ENCODE measurements around the gene TAB2. TPM values are rescaled to one million over a fixed set of nuclear protein-coding genes. Genes with fewer than 3 reads are reported as not detected.

TAB2 gene
- total and polyA plus RNA-seq, 9 of the 15 experiments (the other 6 are each of a cell fraction or from before 2014, with no cell fraction given): 9.1 to 38.3 (median 18.6) TPM

- 46% methylated on average over 1 of the region's 1 CpG for WGBS (ENCODE audit: insufficient coverage, low coverage, missing lambda C conversion rate)
- TF ChIP-seq ZBTB5 (IDR thresholded peaks at IDR 0.05) (no peak), ZBTB26 (CRISPR knock-in tag; IDR thresholded peaks at IDR 0.05) (no peak), ZFP30 (CRISPR knock-in tag; IDR thresholded peaks at IDR 0.05; ENCODE audit: borderline replicate concordance) (no peak), HMGXB4 (CRISPR knock-in tag; IDR thresholded peaks at IDR 0.05) (no peak), FOXJ3 (CRISPR knock-in tag; IDR thresholded peaks at IDR 0.05) (no peak), COPS2 (conservative IDR thresholded peaks at IDR 0.05) (no peak), KDM2B (CRISPR knock-in tag; IDR thresholded peaks at IDR 0.05) (no peak), ARID4B (CRISPR knock-in tag; IDR thresholded peaks at IDR 0.05) (no peak), SUPT5H (IDR thresholded peaks at IDR 0.05) (no peak), SIN3B (IDR thresholded peaks at IDR 0.05; ENCODE audit: low read depth) (no peak), ZNF12 (CRISPR knock-in tag; IDR thresholded peaks at IDR 0.05) (no peak), PHF8 (IDR thresholded peaks at IDR 0.05; ENCODE audit: borderline replicate concordance, low read length) (no peak), ILF3 (IDR thresholded peaks at IDR 0.05; ENCODE audit: borderline replicate concordance) (no peak)
Observed at GRCh38 chr6:149289966-149290365, 27.5 kb upstream of the TAB2 start.

More at GRCh38 chr6:149289966-149290365, 27.5 kb upstream of the TAB2 start:
- in situ Hi-C loops (cut with MboI): no loop called here
- no peak overlapping the region for H3K4me3 ChIP-seq
- DNase-seq (ENCODE audit: extremely low read depth in 1 of 4, low spot score in 3 of 4) (no peak), ATAC-seq (no peak), FAIRE-seq (no peak)
- no peaks in the 10 kb centered on the region for H3K4me1 ChIP-seq (replicated peaks in 1 of 2; ENCODE audit: control insufficient read depth in 2 of 2, insufficient read depth in 2 of 2, low read length in 2 of 2)
- POLR2A ChIA-PET: interaction anchor here (1.2 kb wide), 1 partner anchor 32 kb away, joined by 4 read pairs; no protein-coding TSS in a partner anchor
- no peaks in the 10 kb centered on the region for H3K79me2 ChIP-seq (ENCODE audit: control insufficient read depth, insufficient read depth, low read length)
- BruUV-seq (replicated peaks): no TSS peak
- peaks cover 2 to 5% of the 10 kb centered on the region in 2 experiments; a peak in 2 of 5 replicates for H3K27me3 ChIP-seq (ENCODE audit: control insufficient read depth in 2 of 2, insufficient read depth in 2 of 2, low read length in 2 of 2)
- H3K9ac ChIP-seq (ENCODE audit: insufficient read depth in 1 of 2, low read depth in 2 of 2, low read length in 2 of 2): no peak overlapping the region
- H3K9me1 ChIP-seq (ENCODE audit: control insufficient read depth, insufficient read depth, low read length): no peaks in the 10 kb centered on the region
- no peak overlapping the region for H3K4me2 ChIP-seq (ENCODE audit: insufficient read depth, low read length)
- H2AFZ ChIP-seq (ENCODE audit: low read depth, low read length): no peak overlapping the region
- CTCF ChIA-PET (ENCODE audit: low intra/inter-chr PET ratio): no interaction called here
- no peaks in the 10 kb centered on the region for H4K20me1 ChIP-seq (replicated peaks; ENCODE audit: control insufficient read depth, insufficient read depth, low read length)
- no peak overlapping the region for H3K27ac ChIP-seq (ENCODE audit: extremely low read depth, low read depth, low read length)
- intact Hi-C loops (cut with micrococcal nuclease): no loop called here
- no peaks in the 10 kb centered on the region for H3K9me3 ChIP-seq (replicated peaks; ENCODE audit: control insufficient read depth, insufficient read depth, low read depth, low read length)
- H3K36me3 ChIP-seq (ENCODE audit: control insufficient read depth, insufficient read depth, low read length): no peaks in the 10 kb centered on the region
